SK-N-SH treated with all-trans-retinoic acid at 6 μM for 48 hours (cell line): ENCODE measurements around the gene CTIF.

Experiments
- ATAC-seq: fragments of 200-7000 bp; cut with Tn5 transposase; 3 replicates; pipeline ENCODE4 v1.9.1; 2020; ENCODE audit warnings: mild to moderate bottlenecking, moderate library complexity
- ARNTL ChIP-seq: fragments of 450-650 bp; formaldehyde crosslinking; IDR thresholded peaks from 2 replicates; pipeline ENCODE4 v1.5.0; 2020; ENCODE audit warnings: low read depth, mild to moderate bottlenecking, moderate library complexity, borderline replicate concordance
- CSDC2 ChIP-seq: fragments of 250-450 bp; sonication (Bioruptor Pico); IDR thresholded peaks from 2 replicates; pipeline ENCODE4 v1.5.0; 2020; ENCODE audit warnings: mild to moderate bottlenecking, moderate library complexity
- ESRRG ChIP-seq: fragments of 250-450 bp; sonication (Bioruptor Pico); IDR thresholded peaks from 2 replicates; pipeline ENCODE4 v1.6.1; 2021; ENCODE audit warnings: mild to moderate bottlenecking
- ISL1 ChIP-seq: fragments of 250-450 bp; sonication (Bioruptor Pico); IDR thresholded peaks from 2 replicates; pipeline ENCODE4 v2.1.2; 2022; ENCODE audit warnings: mild to moderate bottlenecking, moderate library complexity
- OSR1 ChIP-seq: fragments of 250-450 bp; sonication (Bioruptor Pico); IDR thresholded peaks from 2 replicates; pipeline ENCODE4 v1.8.0; 2022; ENCODE audit warnings: moderate library complexity, mild to moderate bottlenecking, inconsistent platforms
- PPARA ChIP-seq: fragments of 250-450 bp; sonication (Bioruptor Pico); IDR thresholded peaks from 2 replicates; pipeline ENCODE4 v1.5.0; 2020; ENCODE audit warnings: mild to moderate bottlenecking, borderline replicate concordance
- RARB ChIP-seq: fragments of 250-450 bp; sonication (Bioruptor Pico); IDR thresholded peaks from 2 replicates; pipeline ENCODE4 v1.8.0; 2021; ENCODE audit warnings: mild to moderate bottlenecking, moderate library complexity
- SNAI2 ChIP-seq: fragments of 250-450 bp; sonication (Bioruptor Pico); IDR thresholded peaks from 2 replicates; pipeline ENCODE4 v1.5.0; 2020; ENCODE audit warnings: mild to moderate bottlenecking, moderate library complexity
- TCF4 ChIP-seq: fragments of 250-450 bp; sonication (Bioruptor Pico); IDR thresholded peaks from 2 replicates; pipeline ENCODE4 v1.8.0; 2021; ENCODE audit warnings: mild to moderate bottlenecking, moderate library complexity, borderline replicate concordance
- TOX ChIP-seq: fragments of 250-450 bp; sonication (Bioruptor Pico); IDR thresholded peaks from 2 replicates; pipeline ENCODE4 v1.8.0; 2021; ENCODE audit warnings: mild to moderate bottlenecking, moderate library complexity, borderline replicate concordance
- ZC3H10 ChIP-seq: fragments of 250-450 bp; sonication (Bioruptor Pico); IDR thresholded peaks from 2 replicates; pipeline ENCODE4 v1.5.1; 2021; ENCODE audit warnings: mild to moderate bottlenecking, moderate library complexity
- ZNF565 ChIP-seq: fragments of 450-650 bp; formaldehyde crosslinking; conservative IDR thresholded peaks from 2 replicates; pipeline ENCODE4 v1.5.0; 2020; ENCODE audit warnings: low read depth, mild to moderate bottlenecking, moderate library complexity
- ZNF70 ChIP-seq: fragments of 450-650 bp; formaldehyde crosslinking; IDR thresholded peaks from 2 replicates; pipeline ENCODE4 v1.5.0; 2020; ENCODE audit warnings: mild to moderate bottlenecking, moderate library complexity
- TF ChIP-seq, protein P1 (sequence below): fragments of 250-450 bp; sonication (Bioruptor Pico); IDR thresholded peaks from 2 replicates; pipeline ENCODE4 v1.5.1; 2021; ENCODE audit warnings: mild to moderate bottlenecking, moderate library complexity
- TF ChIP-seq, protein P2 (sequence below): fragments of 250-450 bp; sonication (Bioruptor Pico); IDR thresholded peaks from 2 replicates; pipeline ENCODE4 v1.8.0; 2021; ENCODE audit warnings: low read depth, mild to moderate bottlenecking, moderate library complexity, borderline replicate concordance
- TF ChIP-seq, protein P3 (sequence below): fragments of 250-450 bp; sonication (Bioruptor Pico); IDR thresholded peaks from 2 replicates; pipeline ENCODE4 v1.8.0; 2020; ENCODE audit warnings: mild to moderate bottlenecking, moderate library complexity, borderline replicate concordance
- TF ChIP-seq, protein P4 (sequence below): fragments of 250-450 bp; sonication (Bioruptor Pico); IDR thresholded peaks from 2 replicates; pipeline ENCODE4 v1.5.0; 2020; ENCODE audit warnings: mild to moderate bottlenecking, moderate library complexity

Gene CTIF

DNA sequence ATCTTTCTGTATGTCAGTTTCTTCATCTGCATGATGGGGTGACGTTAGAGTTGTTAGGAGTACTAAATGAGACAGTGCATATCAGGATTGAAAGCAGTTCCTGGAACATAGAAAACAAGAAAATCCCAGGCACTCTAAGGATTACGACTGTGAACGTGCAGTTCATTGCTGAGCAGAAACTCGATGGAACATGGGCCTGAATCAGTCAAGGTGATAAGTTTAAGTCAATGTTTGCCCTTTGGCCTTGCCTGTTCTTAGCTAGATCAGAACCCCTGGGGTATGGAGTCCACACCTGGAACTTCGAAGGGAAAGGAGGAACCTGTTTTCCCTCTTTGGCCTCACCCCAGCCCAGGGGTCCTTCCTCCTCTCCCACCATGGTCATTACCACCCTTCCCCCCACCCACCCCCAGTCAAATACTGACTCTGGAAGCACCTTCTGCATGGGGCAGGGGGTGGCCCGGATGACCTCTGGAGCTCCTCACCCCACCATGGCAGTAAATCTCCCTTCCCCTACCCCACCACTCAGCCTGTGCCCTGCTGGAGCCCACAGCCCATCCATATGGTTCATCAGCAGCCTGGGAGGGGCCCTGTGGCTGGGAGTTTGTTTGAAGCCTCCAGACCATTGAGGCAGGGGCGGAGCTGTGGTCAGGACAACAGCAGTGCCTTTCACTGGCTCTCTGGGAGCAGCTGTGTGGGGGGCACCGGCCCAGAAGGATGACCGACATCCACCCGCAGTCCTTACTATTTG, 247.8 kb downstream of the CTIF start:
- ATAC-seq, result no peak

DNA sequence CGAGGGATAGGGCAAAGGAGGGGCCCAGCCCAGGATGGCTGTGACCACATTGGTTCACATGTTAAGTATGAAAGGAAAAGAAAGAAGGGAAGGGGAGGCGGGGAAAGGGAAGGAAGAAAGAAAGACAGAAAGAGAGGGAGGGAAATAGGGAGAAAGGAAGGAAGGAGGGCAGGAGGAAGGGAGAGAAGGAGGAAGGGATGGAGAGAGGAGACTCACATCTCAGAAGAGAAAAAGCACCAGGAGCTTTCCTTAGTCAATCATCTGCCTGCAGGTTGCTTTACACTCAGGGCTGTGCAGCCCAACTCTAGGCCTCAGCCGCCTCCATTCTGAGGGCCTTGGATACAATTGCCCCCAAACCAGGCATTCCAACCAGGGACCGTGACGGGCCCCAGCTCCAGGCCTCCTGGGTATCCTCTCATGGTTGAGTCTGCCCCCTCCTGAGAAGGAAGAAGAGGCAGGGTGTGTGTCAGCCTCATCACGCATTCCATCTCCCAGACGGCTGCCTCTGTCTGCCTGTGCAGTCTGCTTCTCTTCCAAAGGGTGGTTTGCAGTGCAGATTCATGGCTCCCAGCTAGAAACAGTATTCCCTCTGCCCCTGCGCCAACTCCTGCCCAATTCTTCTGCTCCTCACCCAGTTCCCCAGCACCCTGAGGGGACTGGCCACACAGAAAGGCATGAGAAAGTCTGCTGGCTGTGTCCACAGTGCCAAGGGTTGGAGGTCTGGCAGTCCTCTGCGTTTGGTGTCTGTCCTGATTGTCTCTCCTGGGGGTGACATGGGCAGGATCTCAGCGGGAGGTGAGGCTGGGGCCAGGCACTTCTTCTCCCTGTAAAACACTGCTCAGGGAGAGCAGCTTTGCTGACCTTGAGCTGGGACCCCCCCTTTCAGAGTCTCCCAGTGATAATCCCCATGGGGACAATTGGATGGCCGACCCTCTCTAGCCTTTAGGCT, 248.6 kb downstream of the CTIF start:
- ATAC-seq, result peak; percentile 88

More for the DNA sequence above, 247.8 kb downstream of the CTIF start:
- TF ChIP-seq ISL1 (CRISPR knock-in tag), result no peak
- no peak for TF ChIP-seq ESRRG (CRISPR knock-in tag)
- no peak for TF ChIP-seq ZC3H10 (CRISPR knock-in tag)
- no peak for TF ChIP-seq OSR1 (CRISPR knock-in tag)
- TF ChIP-seq, protein P1, sequence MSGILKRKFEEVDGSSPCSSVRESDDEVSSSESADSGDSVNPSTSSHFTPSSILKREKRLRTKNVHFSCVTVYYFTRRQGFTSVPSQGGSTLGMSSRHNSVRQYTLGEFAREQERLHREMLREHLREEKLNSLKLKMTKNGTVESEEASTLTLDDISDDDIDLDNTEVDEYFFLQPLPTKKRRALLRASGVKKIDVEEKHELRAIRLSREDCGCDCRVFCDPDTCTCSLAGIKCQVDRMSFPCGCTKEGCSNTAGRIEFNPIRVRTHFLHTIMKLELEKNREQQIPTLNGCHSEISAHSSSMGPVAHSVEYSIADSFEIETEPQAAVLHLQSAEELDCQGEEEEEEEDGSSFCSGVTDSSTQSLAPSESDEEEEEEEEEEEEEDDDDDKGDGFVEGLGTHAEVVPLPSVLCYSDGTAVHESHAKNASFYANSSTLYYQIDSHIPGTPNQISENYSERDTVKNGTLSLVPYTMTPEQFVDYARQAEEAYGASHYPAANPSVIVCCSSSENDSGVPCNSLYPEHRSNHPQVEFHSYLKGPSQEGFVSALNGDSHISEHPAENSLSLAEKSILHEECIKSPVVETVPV, result no peak
- no peak for TF ChIP-seq SNAI2 (CRISPR knock-in tag)
- TF ChIP-seq, all 23 proteins: peak for 0

DNA sequence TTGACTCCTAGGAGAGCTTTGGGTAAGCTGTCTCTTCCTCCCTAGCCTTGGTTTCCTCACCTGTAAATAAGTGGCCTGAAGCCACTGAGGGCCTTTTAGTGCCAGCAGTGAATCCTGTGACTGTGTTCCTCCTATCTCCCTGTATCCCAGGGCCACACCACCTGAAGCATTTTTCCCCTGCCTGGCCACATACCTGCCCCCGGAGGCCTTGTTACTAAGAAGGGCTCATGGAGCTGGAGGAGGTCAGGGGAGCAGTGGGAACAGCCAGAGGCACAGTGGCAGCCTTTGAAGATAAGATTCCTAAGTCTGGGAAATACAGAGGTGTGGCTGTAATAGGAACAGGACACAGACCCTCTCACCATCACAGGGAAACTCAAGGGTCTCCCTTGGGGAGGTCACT, 249.5 kb downstream of the CTIF start:
- no peak for ATAC-seq
- no peak for TF ChIP-seq ISL1 (CRISPR knock-in tag)
- TF ChIP-seq, protein P2, sequence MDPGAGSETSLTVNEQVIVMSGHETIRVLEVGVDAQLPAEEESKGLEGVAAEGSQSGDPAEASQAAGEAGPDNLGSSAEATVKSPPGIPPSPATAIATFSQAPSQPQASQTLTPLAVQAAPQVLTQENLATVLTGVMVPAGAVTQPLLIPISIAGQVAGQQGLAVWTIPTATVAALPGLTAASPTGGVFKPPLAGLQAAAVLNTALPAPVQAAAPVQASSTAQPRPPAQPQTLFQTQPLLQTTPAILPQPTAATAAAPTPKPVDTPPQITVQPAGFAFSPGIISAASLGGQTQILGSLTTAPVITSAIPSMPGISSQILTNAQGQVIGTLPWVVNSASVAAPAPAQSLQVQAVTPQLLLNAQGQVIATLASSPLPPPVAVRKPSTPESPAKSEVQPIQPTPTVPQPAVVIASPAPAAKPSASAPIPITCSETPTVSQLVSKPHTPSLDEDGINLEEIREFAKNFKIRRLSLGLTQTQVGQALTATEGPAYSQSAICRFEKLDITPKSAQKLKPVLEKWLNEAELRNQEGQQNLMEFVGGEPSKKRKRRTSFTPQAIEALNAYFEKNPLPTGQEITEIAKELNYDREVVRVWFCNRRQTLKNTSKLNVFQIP (CRISPR knock-in tag), result no peak
- TF ChIP-seq, all 23 proteins: peak for 0

More for the DNA sequence above, 248.6 kb downstream of the CTIF start:
- TF ChIP-seq TCF4 (CRISPR knock-in tag), result no peak
- TF ChIP-seq, protein P3, sequence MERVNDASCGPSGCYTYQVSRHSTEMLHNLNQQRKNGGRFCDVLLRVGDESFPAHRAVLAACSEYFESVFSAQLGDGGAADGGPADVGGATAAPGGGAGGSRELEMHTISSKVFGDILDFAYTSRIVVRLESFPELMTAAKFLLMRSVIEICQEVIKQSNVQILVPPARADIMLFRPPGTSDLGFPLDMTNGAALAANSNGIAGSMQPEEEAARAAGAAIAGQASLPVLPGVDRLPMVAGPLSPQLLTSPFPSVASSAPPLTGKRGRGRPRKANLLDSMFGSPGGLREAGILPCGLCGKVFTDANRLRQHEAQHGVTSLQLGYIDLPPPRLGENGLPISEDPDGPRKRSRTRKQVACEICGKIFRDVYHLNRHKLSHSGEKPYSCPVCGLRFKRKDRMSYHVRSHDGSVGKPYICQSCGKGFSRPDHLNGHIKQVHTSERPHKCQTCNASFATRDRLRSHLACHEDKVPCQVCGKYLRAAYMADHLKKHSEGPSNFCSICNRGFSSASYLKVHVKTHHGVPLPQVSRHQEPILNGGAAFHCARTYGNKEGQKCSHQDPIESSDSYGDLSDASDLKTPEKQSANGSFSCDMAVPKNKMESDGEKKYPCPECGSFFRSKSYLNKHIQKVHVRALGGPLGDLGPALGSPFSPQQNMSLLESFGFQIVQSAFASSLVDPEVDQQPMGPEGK (CRISPR knock-in tag), result no peak
- no peak for TF ChIP-seq ARNTL
- TF ChIP-seq RARB (CRISPR knock-in tag), result no peak
- no peak for TF ChIP-seq ISL1 (CRISPR knock-in tag)
- TF ChIP-seq, protein P1, result no peak
- TF ChIP-seq ZNF70 (CRISPR knock-in tag), result no peak
- no peak for TF ChIP-seq TOX (CRISPR knock-in tag)
- TF ChIP-seq ZNF565 (CRISPR knock-in tag), result no peak
- TF ChIP-seq PPARA (CRISPR knock-in tag), result no peak
- TF ChIP-seq, protein P2 (CRISPR knock-in tag), result no peak
- TF ChIP-seq, protein P4, sequence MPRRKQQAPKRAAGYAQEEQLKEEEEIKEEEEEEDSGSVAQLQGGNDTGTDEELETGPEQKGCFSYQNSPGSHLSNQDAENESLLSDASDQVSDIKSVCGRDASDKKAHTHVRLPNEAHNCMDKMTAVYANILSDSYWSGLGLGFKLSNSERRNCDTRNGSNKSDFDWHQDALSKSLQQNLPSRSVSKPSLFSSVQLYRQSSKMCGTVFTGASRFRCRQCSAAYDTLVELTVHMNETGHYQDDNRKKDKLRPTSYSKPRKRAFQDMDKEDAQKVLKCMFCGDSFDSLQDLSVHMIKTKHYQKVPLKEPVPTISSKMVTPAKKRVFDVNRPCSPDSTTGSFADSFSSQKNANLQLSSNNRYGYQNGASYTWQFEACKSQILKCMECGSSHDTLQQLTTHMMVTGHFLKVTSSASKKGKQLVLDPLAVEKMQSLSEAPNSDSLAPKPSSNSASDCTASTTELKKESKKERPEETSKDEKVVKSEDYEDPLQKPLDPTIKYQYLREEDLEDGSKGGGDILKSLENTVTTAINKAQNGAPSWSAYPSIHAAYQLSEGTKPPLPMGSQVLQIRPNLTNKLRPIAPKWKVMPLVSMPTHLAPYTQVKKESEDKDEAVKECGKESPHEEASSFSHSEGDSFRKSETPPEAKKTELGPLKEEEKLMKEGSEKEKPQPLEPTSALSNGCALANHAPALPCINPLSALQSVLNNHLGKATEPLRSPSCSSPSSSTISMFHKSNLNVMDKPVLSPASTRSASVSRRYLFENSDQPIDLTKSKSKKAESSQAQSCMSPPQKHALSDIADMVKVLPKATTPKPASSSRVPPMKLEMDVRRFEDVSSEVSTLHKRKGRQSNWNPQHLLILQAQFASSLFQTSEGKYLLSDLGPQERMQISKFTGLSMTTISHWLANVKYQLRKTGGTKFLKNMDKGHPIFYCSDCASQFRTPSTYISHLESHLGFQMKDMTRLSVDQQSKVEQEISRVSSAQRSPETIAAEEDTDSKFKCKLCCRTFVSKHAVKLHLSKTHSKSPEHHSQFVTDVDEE (CRISPR knock-in tag), result no peak
- TF ChIP-seq CSDC2 (CRISPR knock-in tag), result no peak
